ENCODE data around the gene TSPAN18. TPM values are rescaled to one million over a fixed set of nuclear protein-coding genes. Genes with fewer than 3 reads are reported as not detected.

Gene TSPAN18
- total RNA-seq, 4 donors from 2014 or later = 2.6 to 28.9 (median 4.9) TPM

- TF ChIP-seq POLR2AphosphoS5 (IDR thresholded peaks at IDR 0.05) (no peak), CTCF (IDR thresholded peaks at IDR 0.05) (no peak), EP300 (IDR thresholded peaks at IDR 0.05; ENCODE audit: low read depth) (no peak), POLR2A (IDR thresholded peaks at IDR 0.05) (no peak)
- H3K36me3 ChIP-seq = no peaks in the 10 kb centered on the region
- DNase-seq = no peak
- no peaks in the 10 kb centered on the region for H3K9me3 ChIP-seq
- WGBS, 2 donors (ENCODE audit: low coverage in 1 of 2) = 40 to 78% methylated on average over 2 to 13 of the region's 13 CpGs
- H3K4me3 ChIP-seq = no peak overlapping the region
- H3K27me3 ChIP-seq = no peaks in the 10 kb centered on the region
- H3K27ac ChIP-seq = peak overlapping the region in 3 of 4 donors; percentile 50 to 68 (median 66)
- intact Hi-C loops (cut with DNase I; ENCODE audit: low total_unique reads) = no loop called here
- in situ Hi-C loops (cut with MboI; ENCODE audit: low pct_ligation_motif_present in 1 of 4, low pct_unique_long_range_greater_than_20kb in 1 of 4, low sequenced_read_pairs in 3 of 4) = loop anchor here in 2 of 4 donors (25.0 kb wide), 2 partner anchors 149 to 574 kb away; partner anchors contain the start of genes ALX4 (in 1 of the 2) and TSPAN18 (in 1 of the 2)
- H3K4me1 ChIP-seq = peaks cover 0 to 18% (median 11%) of the 10 kb centered on the region in 4 donors
Measured at GRCh38 chr11:44885919-44886789, 159.4 kb downstream of the TSPAN18 start.

- 57 to 83% methylated on average over 1 to 3 of the region's 3 CpGs for WGBS, 2 donors (ENCODE audit: low coverage in 1 of 2)
- no peak overlapping the region for H3K4me3 ChIP-seq
- H3K9me3 ChIP-seq = no peaks in the 10 kb centered on the region
- no peaks in the 10 kb centered on the region for H3K27me3 ChIP-seq
- no peaks in the 10 kb centered on the region for H3K36me3 ChIP-seq
- no peak for DNase-seq
- H3K4me1 ChIP-seq = peaks cover 0 to 18% (median 11%) of the 10 kb centered on the region in 4 donors
- intact Hi-C loops (cut with DNase I; ENCODE audit: low total_unique reads) (no loop called here), in situ Hi-C loops (cut with MboI; ENCODE audit: low pct_ligation_motif_present in 1 of 4, low pct_unique_long_range_greater_than_20kb in 1 of 4, low sequenced_read_pairs in 3 of 4) (loop anchor here in 2 of 4 donors (25.0 kb wide), 2 partner anchors 149 to 574 kb away; partner anchors contain the start of genes ALX4 (in 1 of the 2) and TSPAN18 (in 1 of the 2))
- peak overlapping the region; percentile 37 to 68 (median 58) for H3K27ac ChIP-seq
- TF ChIP-seq CTCF (IDR thresholded peaks at IDR 0.05) = no peak
- TF ChIP-seq EP300 (IDR thresholded peaks at IDR 0.05; ENCODE audit: low read depth) = no peak
- TF ChIP-seq POLR2A (IDR thresholded peaks at IDR 0.05) = no peak
- no peak for TF ChIP-seq POLR2AphosphoS5 (IDR thresholded peaks at IDR 0.05)
Measured at GRCh38 chr11:44886790-44887140, 160.0 kb downstream of the TSPAN18 start.

- Histone ChIP-seq H3K4me3 (no peak overlapping the region), H3K27ac (peak overlapping the region in 1 of 4 donors; percentile 68), H3K36me3 (no peaks in the 10 kb centered on the region), H3K27me3 (no peaks in the 10 kb centered on the region), H3K4me1 (peaks cover 0 to 16% (median 11%) of the 10 kb centered on the region in 4 donors), H3K9me3 (no peaks in the 10 kb centered on the region)
- 74% methylated on average over 3 of the region's 3 CpGs; no CpG with 5 or more reads in 1 of the 2 donors for WGBS, 2 donors (ENCODE audit: low coverage in 1 of 2)
- TF ChIP-seq POLR2AphosphoS5 (IDR thresholded peaks at IDR 0.05) = no peak
- TF ChIP-seq EP300 (IDR thresholded peaks at IDR 0.05; ENCODE audit: low read depth) = no peak
- no peak for TF ChIP-seq CTCF (IDR thresholded peaks at IDR 0.05)
- TF ChIP-seq POLR2A (IDR thresholded peaks at IDR 0.05) = no peak
- intact Hi-C loops (cut with DNase I; ENCODE audit: low total_unique reads) (no loop called here), in situ Hi-C loops (cut with MboI; ENCODE audit: low pct_ligation_motif_present in 1 of 4, low pct_unique_long_range_greater_than_20kb in 1 of 4, low sequenced_read_pairs in 3 of 4) (loop anchor here in 2 of 4 donors (25.0 kb wide), 2 partner anchors 150 to 575 kb away; partner anchors contain the start of genes ALX4 (in 1 of the 2) and TSPAN18 (in 1 of the 2))
- DNase-seq = no peak
Measured at GRCh38 chr11:44887636-44888035, 160.9 kb downstream of the TSPAN18 start.

- intact Hi-C loops (cut with DNase I; ENCODE audit: low total_unique reads) (no loop called here), in situ Hi-C loops (cut with MboI; ENCODE audit: low pct_ligation_motif_present in 1 of 4, low pct_unique_long_range_greater_than_20kb in 1 of 4, low sequenced_read_pairs in 3 of 4) (loop anchor here in 2 of 4 donors (25.0 kb wide), 2 partner anchors 152 to 577 kb away; partner anchors contain the start of genes ALX4 (in 1 of the 2) and TSPAN18 (in 1 of the 2))
- Histone ChIP-seq H3K4me1 (peaks cover 0 to 19% (median 14%) of the 10 kb centered on the region in 4 donors), H3K36me3 (no peaks in the 10 kb centered on the region), H3K27ac (no peak overlapping the region), H3K9me3 (no peaks in the 10 kb centered on the region), H3K4me3 (no peak overlapping the region), H3K27me3 (peaks cover under 1% of the 10 kb centered on the region)
- 80% methylated on average over 1 of the region's 1 CpG; no CpG with 5 or more reads in 1 of the 2 donors for WGBS, 2 donors (ENCODE audit: low coverage in 1 of 2)
- TF ChIP-seq POLR2A (IDR thresholded peaks at IDR 0.05) (no peak), CTCF (IDR thresholded peaks at IDR 0.05) (no peak)
- DNase-seq = no peak
Measured at GRCh38 chr11:44889266-44889665, 162.5 kb downstream of the TSPAN18 start.

Data from transverse colon (tissue), 4 donors.